Endothelial cell of umbilical vein (primary cell): ENCODE results near the gene ABCB6. TPM values are rescaled to one million over a fixed set of nuclear protein-coding genes. Genes with fewer than 3 reads are reported as not detected.

Source experiments
- BruUV-seq: library from RNA; stranded (reverse); fragments of 400-500 nt; replicated peaks from 2 replicates; lab custom pipeline; 2021; lab: Mats Ljungman, UMichigan
- CTCF ChIA-PET: fragments of 300-600, 350-600 bp; sonication (Branson Sonifier 250); formaldehyde crosslinking; loops from one replicate; lab custom pipeline; 2021; ENCODE audit warnings: antibody characterized with exemption, inconsistent platforms; lab: Charles Lee
- POLR2A ChIA-PET: fragments of 300-600, 350-600 bp; sonication (Branson Sonifier 250); formaldehyde crosslinking; loops from one replicate; lab custom pipeline; 2021; ENCODE audit warnings: antibody characterized with exemption, inconsistent platforms; lab: Charles Lee
- DNase-seq: peaks from one replicate; pipeline ENCODE4 v3.0.0-alpha.2; 2011; ENCODE audit warnings: low read depth, low spot score
- FAIRE-seq: peaks from 2 replicates; lab custom pipeline; 2011; peaks lifted over from hg19 to GRCh38; lab: Jason Lieb, UNC
- H2AFZ ChIP-seq: 2 replicates; pipeline ENCODE4 v1.6.0; 2012; ENCODE audit warnings: low read depth, low read length, control low read depth, inconsistent platforms
- H3K27ac ChIP-seq: 2 replicates; pipeline ENCODE4 v1.5.1; 2011; ENCODE audit warnings: low read depth, mild to moderate bottlenecking, control low read depth, low read length, moderate library complexity; ENCODE audit not compliant: insufficient read depth
- H3K27me3 ChIP-seq, 2 experiments: 2 replicates each; pipeline versions ENCODE4 v1.6.0 to v1.6.1; 2011; ENCODE audit warnings: low read length in 2 of 2, mixed read lengths in 1 of 2; ENCODE audit not compliant: control insufficient read depth in 2 of 2, insufficient read depth in 2 of 2
- H3K36me3 ChIP-seq, 2 experiments: 2 replicates in 1 of 2; 3 replicates in 1 of 2; pipeline ENCODE4 v1.5.1; 2011; ENCODE audit warnings: low read length in 2 of 2, mild to moderate bottlenecking in 1 of 2, moderate library complexity in 1 of 2; ENCODE audit not compliant: control insufficient read depth in 2 of 2, insufficient read depth in 2 of 2; ENCODE audit errors: extremely low read depth in 1 of 2
- H3K4me1 ChIP-seq: 3 replicates; pipeline ENCODE4 v1.5.1; 2011; ENCODE audit warnings: mild to moderate bottlenecking, low read length; ENCODE audit not compliant: control insufficient read depth, insufficient read depth; ENCODE audit errors: extremely low read depth
- H3K4me2 ChIP-seq: 2 replicates; pipeline ENCODE4 v1.6.1; 2011; ENCODE audit warnings: low read length, control low read depth, mixed read lengths; ENCODE audit not compliant: insufficient read depth
- H3K4me3 ChIP-seq, 3 experiments: fragments of 200-600 bp in 1 of 3; sonication (generic), shearing (Covaris generic) in 1 of 3; replicated peaks in 1 of 3; 2 replicates each; pipeline ENCODE4 v1.5.1; 2011 to 2016; ENCODE audit warnings: control low read depth in 3 of 3, low read length in 3 of 3, mild to moderate bottlenecking in 2 of 3, inconsistent platforms in 1 of 3, low read depth in 1 of 3, moderate library complexity in 1 of 3; ENCODE audit not compliant: insufficient read depth in 1 of 3
- H3K79me2 ChIP-seq: 2 replicates; pipeline ENCODE4 v1.6.0; 2012; ENCODE audit warnings: low read length, inconsistent platforms; ENCODE audit not compliant: control insufficient read depth, insufficient read depth
- H3K9ac ChIP-seq: replicated peaks from 2 replicates; pipeline ENCODE3; 2011; ENCODE audit warnings: low read length, control low read depth; ENCODE audit not compliant: insufficient read depth; ENCODE audit errors: extremely low read depth
- H3K9me1 ChIP-seq: replicated peaks from 3 replicates; pipeline ENCODE4 v1.6.0; 2011; ENCODE audit warnings: mild to moderate bottlenecking, low read length; ENCODE audit not compliant: control insufficient read depth, insufficient read depth; ENCODE audit errors: extremely low read depth
- H3K9me3 ChIP-seq: replicated peaks from 2 replicates; pipeline ENCODE4 v1.5.1; 2012; ENCODE audit warnings: low read length, inconsistent platforms; ENCODE audit not compliant: control insufficient read depth, insufficient read depth
- H4K20me1 ChIP-seq: replicated peaks from 2 replicates; pipeline ENCODE3; 2011; ENCODE audit warnings: mild to moderate bottlenecking, low read length; ENCODE audit not compliant: control insufficient read depth, insufficient read depth; ENCODE audit errors: extremely low read depth
- EZH2 ChIP-seq: IDR thresholded peaks from 2 replicates; pipeline ENCODE4 v1.6.1; 2012; ENCODE audit warnings: borderline replicate concordance, low read depth, mild to moderate bottlenecking, moderate library complexity, low read length, inconsistent platforms; ENCODE audit not compliant: severe bottlenecking
- FOS ChIP-seq: IDR thresholded peaks from 2 replicates; pipeline ENCODE4 v1.6.1; 2011; ENCODE audit warnings: mild to moderate bottlenecking, low read length, moderate library complexity, borderline replicate concordance; ENCODE audit not compliant: insufficient read depth
- GATA2 ChIP-seq: IDR thresholded peaks from 2 replicates; pipeline ENCODE4 v1.7.0; 2011; ENCODE audit warnings: low read depth, mild to moderate bottlenecking, moderate library complexity, mixed read lengths, low read length; ENCODE audit not compliant: insufficient read length, insufficient read depth
- JUN ChIP-seq: IDR thresholded peaks from 2 replicates; pipeline ENCODE4 v1.6.1; 2011; ENCODE audit warnings: borderline replicate concordance, low read depth; ENCODE audit not compliant: insufficient read length, insufficient read depth
- MAX ChIP-seq: IDR thresholded peaks from 2 replicates; pipeline ENCODE4 v1.6.1; 2011; ENCODE audit not compliant: insufficient read depth, insufficient read length
- MYC ChIP-seq: IDR thresholded peaks from one replicate; pipeline ENCODE4 v1.6.1; 2011; ENCODE audit warnings: mild to moderate bottlenecking, low read depth, low read length
- POLR2A ChIP-seq: IDR thresholded peaks from 2 replicates; pipeline ENCODE4 v1.6.1; 2012; ENCODE audit warnings: low read depth, mild to moderate bottlenecking, control low read depth, low read length
- POLR2AphosphoS5 ChIP-seq: IDR thresholded peaks from 2 replicates; pipeline ENCODE4 v1.6.1; 2012; ENCODE audit warnings: low read depth, mild to moderate bottlenecking, control low read depth, low read length, moderate library complexity; ENCODE audit not compliant: insufficient read depth
- dilution Hi-C: fragments of 300-500 bp; cut with MboI; formaldehyde crosslinking; loops from one replicate; pipeline ENCODE4 v1.15.0; 2019; ENCODE audit warnings: low sequenced_read_pairs; ENCODE audit not compliant: extremely low pct_ligation_motif_present
- intact Hi-C: fragments of 100-400 bp; cut with micrococcal nuclease; formaldehyde crosslinking; loops from one replicate; pipeline ENCODE4 v1.10.0; 2022
- polyA plus RNA-seq, 4 experiments: library from polyadenylated mRNA; depleted of rRNA in 3 of 4; stranded (reverse) in 3 of 4; unstranded in 1 of 4; fragments of >200 nt; gene quantifications; 2 replicates each; pipeline versions ENCODE4 v1.2.1 to v1.2.3, GENCODE V29; 2011 to 2012; ENCODE audit warnings: missing spikeins in 1 of 4
- total RNA-seq: library from RNA; stranded (reverse); gene quantifications from 2 replicates; pipeline ENCODE4 v1.2.3, GENCODE V29; 2021
- TF ChIP-seq, protein P1 (sequence below), 2 donors: IDR thresholded peaks; 1 replicate in 1 of 2; 2 replicates in 1 of 2; pipeline ENCODE4 v1.5.1; 2011; ENCODE audit warnings: low read length in 2 of 2, mild to moderate bottlenecking in 2 of 2, moderate library complexity in 2 of 2, control low read depth in 1 of 2, inconsistent platforms in 1 of 2, low read depth in 1 of 2; ENCODE audit not compliant: insufficient read depth in 1 of 2; ENCODE audit errors: extremely low read depth in 1 of 2

The ABCB6 gene
- total and polyA plus RNA-seq, 2 donors (not counting 3 experiments of a cell fraction or from before 2014, with no cell fraction given), result 25.7 to 32.5 TPM

DNA sequence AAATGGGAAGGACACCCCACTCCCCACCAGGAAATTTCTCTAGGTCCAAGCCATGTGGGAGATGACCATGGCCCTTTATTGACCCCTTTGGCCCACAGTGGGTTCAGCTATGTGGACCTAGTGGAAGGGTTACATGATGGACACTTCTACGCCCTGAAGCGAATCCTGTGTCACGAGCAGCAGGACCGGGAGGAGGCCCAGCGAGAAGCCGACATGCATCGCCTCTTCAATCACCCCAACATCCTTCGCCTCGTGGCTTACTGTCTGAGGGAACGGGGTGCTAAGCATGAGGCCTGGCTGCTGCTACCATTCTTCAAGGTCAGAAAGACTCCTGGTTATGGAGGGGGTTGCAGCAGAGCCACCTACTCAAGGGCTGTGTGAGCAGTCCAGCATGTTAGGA is 27.8 kb upstream of the ABCB6 start:
- TF ChIP-seq FOS (no peak), POLR2AphosphoS5 (no peak), EZH2 (no peak), GATA2 (no peak), MAX (no peak), JUN (no peak), MYC (no peak), POLR2A (no peak)
- TF ChIP-seq, protein P1, sequence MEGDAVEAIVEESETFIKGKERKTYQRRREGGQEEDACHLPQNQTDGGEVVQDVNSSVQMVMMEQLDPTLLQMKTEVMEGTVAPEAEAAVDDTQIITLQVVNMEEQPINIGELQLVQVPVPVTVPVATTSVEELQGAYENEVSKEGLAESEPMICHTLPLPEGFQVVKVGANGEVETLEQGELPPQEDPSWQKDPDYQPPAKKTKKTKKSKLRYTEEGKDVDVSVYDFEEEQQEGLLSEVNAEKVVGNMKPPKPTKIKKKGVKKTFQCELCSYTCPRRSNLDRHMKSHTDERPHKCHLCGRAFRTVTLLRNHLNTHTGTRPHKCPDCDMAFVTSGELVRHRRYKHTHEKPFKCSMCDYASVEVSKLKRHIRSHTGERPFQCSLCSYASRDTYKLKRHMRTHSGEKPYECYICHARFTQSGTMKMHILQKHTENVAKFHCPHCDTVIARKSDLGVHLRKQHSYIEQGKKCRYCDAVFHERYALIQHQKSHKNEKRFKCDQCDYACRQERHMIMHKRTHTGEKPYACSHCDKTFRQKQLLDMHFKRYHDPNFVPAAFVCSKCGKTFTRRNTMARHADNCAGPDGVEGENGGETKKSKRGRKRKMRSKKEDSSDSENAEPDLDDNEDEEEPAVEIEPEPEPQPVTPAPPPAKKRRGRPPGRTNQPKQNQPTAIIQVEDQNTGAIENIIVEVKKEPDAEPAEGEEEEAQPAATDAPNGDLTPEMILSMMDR (IDR thresholded peaks at IDR 0.05; ENCODE audit: extremely low read depth in 1 of 2, insufficient read depth in 1 of 2, low read depth in 1 of 2, low read length in 2 of 2), result no peak
- no peaks in the 10 kb centered on the region for H4K20me1 ChIP-seq
- H3K27ac ChIP-seq, result no peak overlapping the region
- no peaks in the 10 kb centered on the region for H3K9me1 ChIP-seq
- H3K36me3 ChIP-seq, result peaks cover 2% of the 10 kb centered on the region in 2 experiments
- intact Hi-C loops (no loop called here), dilution Hi-C loops (no loop called here)
- no peak overlapping the region for H2AFZ ChIP-seq
- CTCF ChIA-PET, result no interaction called here
- no peaks in the 10 kb centered on the region for H3K27me3 ChIP-seq
- H3K79me2 ChIP-seq, result peaks cover 15% of the 10 kb centered on the region
- H3K4me1 ChIP-seq, result peaks cover 31% of the 10 kb centered on the region
- no peak overlapping the region for H3K9ac ChIP-seq
- no peak for DNase-seq
- no peak overlapping the region for H3K4me2 ChIP-seq
- H3K4me3 ChIP-seq, result no peak overlapping the region
- H3K9me3 ChIP-seq, result no peaks in the 10 kb centered on the region
- no TSS peak for BruUV-seq
- no peak for FAIRE-seq
- POLR2A ChIA-PET, result no interaction called here
